Embryonic facial prominence (tissue), 1 donor: ENCODE measurements around the gene MUC13.

Experiments used
- DNase-seq: peaks from one replicate; pipeline ENCODE4 v3.0.0-alpha.2; 2016; ENCODE audit errors: extremely low spot score

The MUC13 gene

GRCh38 chr3:124942613-124943012 lies 8.1 kb upstream of the MUC13 start:
- no peak for DNase-seq

DNA sequence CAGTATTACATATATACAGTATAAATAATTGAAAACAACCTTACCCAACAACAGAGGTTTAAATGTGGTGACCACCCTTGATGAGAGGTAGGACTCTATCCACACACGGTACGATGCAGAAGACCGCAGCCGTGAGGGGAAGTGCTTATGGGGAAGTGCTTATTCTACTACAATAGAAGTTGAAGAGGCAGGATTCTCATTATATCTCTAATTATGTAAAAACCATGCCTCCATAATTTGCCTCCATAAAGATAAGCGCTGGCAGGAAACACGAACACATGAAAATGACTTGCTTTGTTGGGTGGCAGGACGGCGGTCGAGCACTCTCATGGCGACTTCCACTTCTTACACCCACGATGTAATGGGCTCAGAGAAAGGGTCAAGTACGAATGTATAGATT lies 7.2 kb upstream of the MUC13 start:
- DNase-seq: no peak

DNA sequence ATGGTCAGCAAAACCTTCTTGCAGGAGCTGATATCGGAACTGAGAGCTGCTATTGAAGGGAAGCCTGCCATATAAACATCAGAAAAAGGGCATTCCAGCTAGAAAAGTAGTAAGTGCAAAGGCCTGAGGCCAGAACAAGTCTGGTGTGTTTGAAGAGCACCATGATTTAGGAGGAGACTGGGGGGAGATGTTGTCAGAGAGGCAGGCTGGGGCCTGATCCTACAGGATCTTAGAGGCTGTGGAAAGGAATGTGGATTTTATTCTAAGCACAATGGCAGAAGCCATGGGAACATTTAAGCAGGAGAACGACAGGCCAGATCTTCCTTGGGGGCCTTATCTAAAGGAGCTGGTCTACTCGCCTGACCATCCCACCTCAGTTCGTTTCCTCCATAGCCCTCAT lies 5.1 kb upstream of the MUC13 start:
- DNase-seq: no peak

GRCh38 chr3:124938896-124939295 lies 4.3 kb upstream of the MUC13 start:
- DNase-seq: no peak

GRCh38 chr3:124937049-124937448 lies 2.5 kb upstream of the MUC13 start:
- DNase-seq: no peak

DNA sequence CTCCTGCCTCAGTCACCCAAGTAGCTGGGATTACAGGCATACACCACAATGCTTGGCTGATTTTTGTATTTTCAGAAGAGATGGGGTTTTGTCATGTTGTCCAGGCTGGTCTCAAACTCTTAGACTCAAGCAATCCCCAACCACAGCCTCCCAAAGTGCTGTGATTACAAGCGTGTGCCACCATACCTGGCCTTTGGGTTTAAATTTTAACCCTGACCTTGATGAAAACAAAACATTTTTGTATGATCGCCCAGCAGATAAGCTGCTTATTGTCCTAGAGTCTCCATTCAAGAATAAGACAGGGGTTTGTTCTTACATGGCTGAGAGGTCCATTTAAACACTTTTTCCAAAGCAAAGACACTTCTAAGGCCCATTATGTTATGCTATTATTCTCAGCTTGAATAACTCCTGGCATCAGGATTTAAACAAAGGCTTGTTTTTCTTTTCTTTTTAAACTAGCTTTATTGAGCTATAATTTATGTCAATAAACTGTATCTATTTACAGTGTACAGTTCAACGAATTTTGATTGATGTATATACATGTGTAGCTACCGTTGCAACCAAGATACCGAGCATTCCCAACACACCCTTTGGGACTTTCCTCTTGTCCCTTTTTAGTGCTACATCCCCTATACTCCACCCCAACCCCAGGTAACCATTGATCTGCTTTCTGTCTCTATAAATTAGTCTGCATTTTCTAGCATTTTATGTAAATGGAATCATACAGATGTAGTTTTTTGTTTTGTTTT lies 1.4 kb upstream of the MUC13 start:
- DNase-seq: no peak

- DNase-seq: no peak
Measured at GRCh38 chr3:124935264-124935663, 713 bp upstream of the MUC13 start.

DNA sequence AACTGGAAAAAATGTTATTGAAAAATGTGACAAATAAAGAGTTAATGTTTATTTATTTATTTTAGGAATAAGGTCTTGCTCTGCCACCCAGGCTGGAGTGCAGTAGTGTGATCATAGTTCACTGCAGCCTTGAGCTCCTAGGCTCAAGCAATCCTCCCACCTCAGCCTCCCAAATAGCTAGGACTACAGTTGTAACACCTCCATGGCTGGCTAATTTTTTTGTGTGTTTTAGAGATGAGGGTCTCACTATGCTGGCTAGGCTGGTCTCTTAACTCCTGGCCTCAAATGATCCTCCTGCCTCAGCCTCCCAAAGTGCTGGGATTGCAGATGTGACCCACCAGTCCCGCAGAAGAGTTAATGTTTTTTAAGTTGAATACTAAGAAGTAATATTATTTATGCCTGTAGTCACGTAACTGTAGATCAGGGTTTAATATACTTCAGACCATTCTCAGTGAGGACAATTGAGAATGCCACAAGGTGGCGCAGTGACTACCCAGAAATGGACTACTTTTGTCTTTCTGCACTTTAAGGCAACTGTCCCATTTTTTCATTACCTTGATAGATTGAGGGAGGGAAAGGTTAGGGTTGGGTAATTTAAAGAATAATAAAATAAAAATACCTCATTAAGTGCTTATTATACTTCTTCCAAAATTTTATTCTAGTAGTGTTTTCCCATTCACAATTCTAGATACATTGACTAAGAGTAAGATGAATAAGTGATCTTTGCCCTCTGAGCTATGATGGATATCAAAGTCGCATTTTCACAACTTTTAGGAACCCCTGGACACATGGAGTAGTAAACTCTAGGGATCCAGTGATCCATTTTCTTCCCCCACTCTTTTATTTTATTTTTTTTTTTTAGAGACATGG lies 6.0 kb downstream of the MUC13 start:
- no peak for DNase-seq

DNA sequence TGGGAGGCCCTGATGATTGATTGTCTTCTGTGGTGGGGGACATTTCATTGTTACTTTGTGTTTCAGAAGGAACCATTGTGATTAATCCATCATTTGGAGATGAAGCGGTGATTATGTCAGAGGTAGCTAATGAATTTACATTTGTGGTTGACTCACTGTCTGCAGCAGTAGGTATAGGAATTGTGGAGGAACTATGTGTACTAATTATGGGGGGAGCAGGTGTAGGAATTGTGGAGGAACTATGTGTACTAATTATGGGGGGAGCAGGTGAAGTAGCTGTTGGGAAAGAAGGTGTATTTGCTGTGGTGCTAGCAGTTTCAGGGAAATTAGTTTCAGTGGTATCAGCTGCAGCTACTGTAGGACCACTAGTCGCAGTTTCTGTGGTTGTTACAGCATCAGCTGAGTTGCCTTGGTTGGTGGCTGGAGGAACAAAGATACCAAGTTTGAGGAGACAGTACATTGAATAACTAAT lies 6.9 kb downstream of the MUC13 start:
- no peak for DNase-seq

DNA sequence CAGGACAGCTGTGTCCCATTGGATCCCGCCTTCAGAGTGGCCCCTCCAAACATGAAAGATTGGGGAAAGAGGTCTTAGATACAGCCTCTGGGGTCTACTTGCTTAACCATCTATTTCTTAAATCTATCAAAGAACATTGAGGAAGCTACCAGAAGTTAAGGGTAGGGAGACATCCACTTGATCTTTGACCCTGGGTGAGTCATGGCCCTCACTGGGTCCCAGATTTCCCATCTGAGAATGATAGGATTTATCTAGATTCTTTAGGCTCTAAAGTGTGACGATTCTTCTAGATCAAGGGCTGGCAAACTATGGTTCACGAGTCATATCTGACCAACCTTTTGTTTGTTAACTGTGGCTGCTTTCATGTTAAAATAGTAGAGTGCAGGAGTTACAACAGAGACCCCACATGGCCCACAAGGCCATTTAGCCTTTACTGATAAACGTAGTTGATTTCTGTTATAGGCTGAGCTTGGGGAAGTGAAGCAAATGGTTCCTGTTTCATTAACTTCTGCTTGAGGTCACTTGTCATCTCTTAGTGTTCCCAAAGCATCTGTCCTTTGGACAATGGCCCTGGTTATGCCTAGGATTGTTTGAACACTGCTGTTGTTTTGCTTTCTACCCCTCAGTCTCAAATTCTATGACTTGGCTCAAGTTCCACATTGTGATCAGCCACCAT lies 8.0 kb downstream of the MUC13 start:
- DNase-seq: no peak

DNA sequence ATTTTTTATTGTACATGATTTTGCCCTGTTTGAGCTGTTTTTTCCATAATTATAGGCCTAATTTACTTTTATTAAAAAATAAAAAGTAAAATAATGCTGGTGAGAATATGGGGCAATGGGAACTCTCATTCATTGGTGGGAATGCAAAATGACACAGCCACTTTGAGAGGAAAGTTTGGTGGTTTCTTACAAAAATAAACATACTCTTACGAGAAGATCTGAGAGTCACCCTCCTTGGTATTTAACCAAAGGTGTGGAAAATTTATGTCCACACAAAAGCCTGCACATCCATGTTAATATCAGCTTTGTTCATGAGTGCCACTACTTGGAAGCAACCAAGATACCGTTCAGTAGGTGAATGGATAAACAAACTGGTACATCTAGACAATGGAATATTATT lies 9.8 kb downstream of the MUC13 start:
- DNase-seq: no peak

GRCh38 chr3:124923833-124924232 lies 10.7 kb downstream of the MUC13 start:
- no peak for DNase-seq

GRCh38 chr3:124920718-124921117 lies 13.8 kb downstream of the MUC13 start:
- no peak for DNase-seq

DNA sequence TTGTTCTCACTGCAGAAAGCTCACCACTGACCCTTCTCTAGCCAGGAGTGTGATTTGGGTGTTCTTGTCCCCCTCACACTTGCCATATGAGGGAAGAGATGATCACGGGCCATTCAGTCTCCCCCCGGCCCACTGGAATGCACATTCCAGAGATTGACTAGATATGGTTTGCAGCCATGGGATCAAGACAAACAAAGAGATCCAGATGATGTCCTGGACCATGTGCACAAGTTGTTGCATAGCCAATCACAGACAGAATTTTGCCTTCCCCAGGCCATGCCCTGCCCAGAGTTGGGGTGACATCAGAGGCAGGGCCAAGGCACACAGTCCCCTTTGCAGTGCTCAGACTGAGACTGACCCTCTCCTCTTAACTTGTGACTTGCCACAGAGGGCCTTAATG lies 14.8 kb downstream of the MUC13 start:
- DNase-seq: no peak

DNA sequence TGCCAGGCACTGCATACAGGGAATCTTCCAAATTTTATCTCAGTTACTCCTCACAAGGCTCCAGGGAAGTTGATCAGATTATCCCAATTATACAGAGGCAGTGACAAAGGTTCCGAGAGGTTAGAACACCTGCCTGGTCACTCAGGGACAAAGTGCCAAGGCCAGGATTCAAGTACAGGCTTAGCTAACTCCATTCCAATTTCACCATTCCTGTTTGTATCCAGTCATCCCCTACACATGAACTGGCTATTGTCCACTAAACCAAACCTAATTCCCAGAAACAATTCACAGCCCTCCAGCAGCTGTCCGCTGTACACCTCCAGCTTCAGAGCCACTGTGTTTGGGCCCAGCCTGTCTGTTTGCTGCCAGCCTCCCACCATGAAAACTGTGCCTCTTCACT lies 16.0 kb downstream of the MUC13 start:
- no peak for DNase-seq

- DNase-seq: no peak
Measured at GRCh38 chr3:124916837-124917409, 17.6 kb downstream of the MUC13 start.

GRCh38 chr3:124915254-124915653 lies 19.3 kb downstream of the MUC13 start:
- DNase-seq: no peak

GRCh38 chr3:124907957-124908356 lies 26.6 kb downstream of the MUC13 start:
- DNase-seq: no peak

- DNase-seq: no peak
Measured at GRCh38 chr3:124904835-124905492, 29.6 kb downstream of the MUC13 start.

- DNase-seq: no peak
Measured at GRCh38 chr3:124903896-124904834, 30.4 kb downstream of the MUC13 start.
